Tongue (tissue), 2 donors: ENCODE results near the gene ZNF76. TPM values are rescaled to one million over a fixed set of nuclear protein-coding genes. Genes with fewer than 3 reads are reported as not detected.

Experiments used
- DNase-seq: peaks from one replicate; pipeline ENCODE4 v3.0.0-alpha.2; 2015
- total RNA-seq: library from RNA; depleted of rRNA; stranded (reverse); fragments of >200 nt; gene quantifications from one replicate; pipeline ENCODE4 v1.2.3, GENCODE V29; 2014

The ZNF76 gene
- total RNA-seq, 1 donor from 2014 or later, result 19.6 TPM

DNA sequence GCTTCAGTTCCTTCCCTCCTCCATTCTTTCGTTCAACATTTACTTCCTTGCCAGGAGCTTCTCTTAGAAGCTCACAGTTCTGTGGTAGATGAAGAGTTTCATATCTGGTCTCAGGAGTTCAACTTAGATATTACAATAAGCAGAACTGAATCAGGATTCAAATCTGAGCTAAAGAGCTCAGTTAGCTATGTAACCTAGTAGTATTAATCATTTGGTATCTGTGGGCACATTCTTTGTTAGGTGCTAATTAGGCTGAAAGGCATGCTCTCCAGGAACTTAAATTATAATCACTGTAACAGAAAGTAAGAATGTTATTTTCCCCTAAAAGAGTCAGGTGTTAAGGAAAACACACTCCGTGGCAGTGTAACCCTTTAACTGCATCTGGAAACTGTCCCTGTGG, 8.4 kb downstream of the ZNF76 start:
- DNase-seq, result no peak

GRCh38 chr6:35272005-35272404, 12.5 kb downstream of the ZNF76 start:
- no peak for DNase-seq

DNA sequence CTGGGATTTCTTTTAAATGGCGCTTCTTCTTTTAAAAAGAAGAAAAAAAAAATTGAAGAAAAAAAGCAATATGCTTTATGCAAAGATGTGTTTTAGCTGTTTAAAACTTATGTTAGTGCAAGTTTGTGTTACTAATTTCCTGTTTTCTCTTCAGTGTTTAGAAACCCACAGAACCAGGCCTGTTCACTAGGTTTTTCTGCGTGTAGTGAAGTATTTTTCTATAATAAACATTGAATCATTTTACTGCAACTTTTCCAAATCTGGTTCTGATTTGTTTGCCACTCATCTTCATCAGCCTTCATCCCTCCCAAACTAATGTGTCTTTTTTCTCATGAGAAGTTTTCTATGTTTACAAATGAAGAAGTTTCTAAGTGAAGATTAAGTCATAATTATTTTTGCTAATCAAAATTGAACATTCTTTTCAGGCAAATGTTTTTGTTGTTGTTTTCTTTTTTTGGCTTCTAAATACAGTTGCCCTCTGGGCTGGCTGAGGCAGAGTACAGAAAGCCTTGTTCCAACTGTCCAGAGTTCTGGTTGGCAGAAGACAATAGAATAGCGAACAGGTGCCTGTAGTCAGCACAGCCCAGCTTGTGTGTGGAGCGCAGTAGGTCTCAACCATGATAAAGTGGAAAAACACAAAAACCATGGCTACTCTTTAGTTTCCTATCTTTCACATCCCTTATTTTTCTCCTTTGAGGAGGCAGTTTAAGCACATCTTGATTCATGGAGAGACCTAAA, 14.5 kb downstream of the ZNF76 start:
- no peak for DNase-seq

DNA sequence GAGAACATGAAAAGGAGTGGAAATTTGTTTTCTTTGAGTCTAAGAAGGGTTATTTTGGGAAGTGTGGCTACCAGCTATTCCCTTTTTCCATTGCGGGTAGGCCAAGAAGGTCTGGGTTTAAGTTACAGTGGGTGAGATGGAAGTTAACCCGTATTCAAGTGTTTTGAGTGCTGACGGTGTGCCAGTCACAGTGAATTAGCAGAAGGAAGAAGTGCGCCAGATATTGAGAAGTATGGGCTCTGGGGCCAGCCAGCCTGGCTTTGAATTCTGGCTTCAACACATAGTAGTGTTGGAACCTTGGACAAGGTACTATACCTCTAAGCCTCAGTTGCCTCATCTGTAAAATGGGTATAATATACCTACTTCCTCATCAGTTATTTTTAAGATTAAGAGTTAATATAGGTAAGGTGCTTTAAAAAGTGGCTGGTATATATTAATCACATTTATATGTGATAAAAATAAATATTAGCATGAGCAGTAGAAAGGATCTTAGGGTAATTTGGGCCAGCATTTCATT, 16.3 kb downstream of the ZNF76 start:
- peak; percentile 35 for DNase-seq

GRCh38 chr6:35278708-35279107, 19.2 kb downstream of the ZNF76 start:
- DNase-seq, result no peak

- DNase-seq, result no peak
Observed at GRCh38 chr6:35280903-35281302, 21.4 kb downstream of the ZNF76 start.

DNA sequence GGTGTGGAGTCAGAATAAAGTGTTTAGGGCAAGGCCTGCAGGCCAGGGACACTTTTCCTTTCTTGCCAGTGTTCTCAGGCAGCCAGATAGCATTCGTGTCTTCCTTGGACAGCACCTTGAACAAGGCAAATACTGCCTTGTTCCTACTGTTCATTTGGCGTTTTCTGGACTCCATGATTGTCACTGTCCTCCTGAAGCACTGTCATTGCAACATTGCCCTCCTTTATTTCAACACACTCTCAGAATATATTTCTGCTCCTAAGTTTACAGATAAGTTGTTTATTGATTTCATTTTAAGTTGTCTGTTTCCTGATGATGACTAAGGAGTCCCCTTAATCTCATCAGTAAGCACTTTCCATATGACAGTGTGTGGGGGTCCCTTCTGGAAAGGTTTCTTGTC, 22.9 kb downstream of the ZNF76 start:
- no peak for DNase-seq

- no peak for DNase-seq
Observed at GRCh38 chr6:35283361-35283760, 23.8 kb downstream of the ZNF76 start.

GRCh38 chr6:35287671-35288396, 28.3 kb downstream of the ZNF76 start:
- DNase-seq, result peak; percentile 15

DNA sequence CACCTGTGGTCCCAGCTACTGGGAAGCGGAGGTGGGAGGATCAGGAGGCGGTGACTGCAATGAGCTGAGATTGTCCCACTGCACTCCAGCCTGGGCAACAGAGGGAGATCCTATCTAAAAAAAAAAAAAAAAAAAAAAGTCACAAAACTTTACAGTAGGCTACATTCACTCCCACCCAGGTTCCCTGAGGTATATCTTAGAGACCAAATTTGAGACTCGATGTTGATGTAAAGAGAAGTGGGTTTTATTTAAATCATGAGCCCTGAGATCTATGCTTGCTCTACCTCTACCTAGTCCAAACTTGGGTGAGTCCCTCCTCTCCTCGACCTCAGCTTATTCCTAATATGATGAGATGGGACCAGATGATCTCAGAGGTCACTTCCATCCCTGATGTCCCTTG, 29.3 kb downstream of the ZNF76 start:
- DNase-seq, result no peak

GRCh38 chr6:35291491-35291890, 32.0 kb downstream of the ZNF76 start:
- no peak for DNase-seq

GRCh38 chr6:35292494-35292893, 33.0 kb downstream of the ZNF76 start:
- no peak for DNase-seq

DNA sequence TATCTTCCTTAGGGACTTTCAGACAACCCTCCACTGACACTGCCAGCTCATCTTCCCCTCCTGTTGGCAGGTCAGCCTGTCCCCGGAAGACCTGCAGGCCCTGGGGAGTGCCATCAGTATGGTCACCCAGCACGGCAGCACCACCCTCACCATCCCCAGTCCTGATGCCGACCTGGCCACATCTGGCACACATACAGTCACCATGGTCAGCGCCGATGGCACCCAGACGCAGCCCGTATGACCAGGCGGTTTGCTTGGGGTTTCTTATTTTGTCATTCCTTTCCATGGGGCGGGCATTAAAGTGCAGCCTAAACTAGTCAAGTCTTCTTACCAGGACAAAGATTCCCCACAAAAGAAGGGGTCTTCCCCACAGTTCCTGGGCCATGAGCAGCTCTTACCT, 34.1 kb downstream of the ZNF76 start:
- no peak for DNase-seq

DNA sequence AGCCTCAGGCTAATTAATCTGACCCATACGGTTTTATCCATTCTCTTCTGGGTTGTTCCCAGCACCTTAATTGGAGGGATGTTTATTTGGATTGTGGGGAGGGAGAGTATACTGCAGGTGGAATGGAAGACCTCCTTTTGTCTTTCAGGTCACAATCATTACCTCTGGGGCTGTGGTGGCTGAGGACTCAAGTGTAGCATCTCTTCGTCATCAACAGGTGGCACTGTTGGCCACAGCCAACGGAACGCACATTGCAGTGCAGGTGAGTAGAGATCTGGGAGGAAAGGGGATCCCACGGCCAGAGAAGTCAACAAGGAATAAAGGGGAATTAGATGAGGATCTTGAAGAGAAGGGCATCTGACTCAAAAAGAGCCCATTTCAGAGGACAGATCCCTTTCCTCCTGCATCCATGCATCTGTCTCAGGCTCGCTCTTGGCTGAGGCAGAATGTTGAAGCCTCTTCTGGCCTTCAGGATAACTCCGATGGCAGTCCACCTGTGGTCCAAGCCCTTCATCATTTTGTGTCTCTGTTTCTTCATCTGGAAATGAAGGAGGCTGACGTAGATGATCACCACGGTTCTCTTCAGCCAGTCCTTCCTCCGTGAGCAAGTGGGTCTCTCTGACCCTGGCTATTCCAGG, 34.9 kb downstream of the ZNF76 start:
- DNase-seq, result peak; percentile 48

DNA sequence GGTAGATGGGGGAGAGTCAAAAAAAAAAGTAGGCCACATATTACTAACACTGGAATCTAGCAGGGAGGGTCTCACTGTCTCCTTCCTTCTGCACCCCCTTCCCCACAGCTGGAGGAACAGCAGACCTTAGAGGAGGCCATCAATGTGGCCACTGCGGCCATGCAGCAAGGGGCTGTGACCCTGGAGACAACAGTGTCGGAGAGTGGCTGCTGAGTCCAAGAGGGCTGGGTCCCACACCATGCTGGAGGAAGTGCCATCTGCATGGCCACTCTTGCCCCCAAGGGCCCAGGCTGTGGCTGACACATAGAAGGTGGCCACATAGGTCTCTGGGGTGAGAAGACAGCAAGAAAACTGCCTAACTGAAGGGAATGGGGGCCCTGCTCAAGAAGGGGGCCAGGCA, 35.5 kb downstream of the ZNF76 start:
- DNase-seq, result no peak

- DNase-seq, result no peak
Observed at GRCh38 chr6:35295521-35296315, 36.2 kb downstream of the ZNF76 start.

DNA sequence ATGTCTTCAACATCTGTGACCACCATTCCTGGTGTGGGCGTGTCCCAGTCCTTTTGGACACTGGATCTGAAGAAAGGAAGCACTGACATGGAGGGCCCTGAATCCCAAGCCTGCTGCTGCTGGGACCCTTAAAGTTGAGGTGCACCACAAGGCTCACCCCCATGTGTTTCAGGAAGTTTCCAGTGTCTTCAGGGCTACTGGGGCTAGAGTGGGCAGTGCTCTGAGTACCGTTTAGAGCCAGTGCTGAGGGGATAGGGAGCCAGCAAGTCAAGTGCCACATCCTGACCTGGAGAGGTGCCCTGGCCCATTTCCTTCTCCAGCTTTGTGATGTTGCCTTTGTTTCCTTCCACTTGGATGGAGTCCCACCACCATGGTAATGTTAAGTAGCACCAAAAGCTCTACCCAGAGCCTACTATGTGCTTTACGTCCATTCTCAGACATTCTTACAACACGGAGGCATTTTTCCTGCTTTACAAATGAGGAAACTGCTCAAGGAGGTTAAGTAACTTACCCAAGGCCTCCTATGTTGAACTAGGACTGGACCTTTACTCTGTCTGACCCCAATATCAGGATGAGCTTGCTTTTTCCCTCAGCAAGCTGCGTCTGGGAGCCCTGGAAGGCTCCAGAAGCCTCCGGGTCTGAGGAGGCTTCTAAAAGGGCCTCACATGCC, 37.5 kb downstream of the ZNF76 start:
- DNase-seq, result no peak

DNA sequence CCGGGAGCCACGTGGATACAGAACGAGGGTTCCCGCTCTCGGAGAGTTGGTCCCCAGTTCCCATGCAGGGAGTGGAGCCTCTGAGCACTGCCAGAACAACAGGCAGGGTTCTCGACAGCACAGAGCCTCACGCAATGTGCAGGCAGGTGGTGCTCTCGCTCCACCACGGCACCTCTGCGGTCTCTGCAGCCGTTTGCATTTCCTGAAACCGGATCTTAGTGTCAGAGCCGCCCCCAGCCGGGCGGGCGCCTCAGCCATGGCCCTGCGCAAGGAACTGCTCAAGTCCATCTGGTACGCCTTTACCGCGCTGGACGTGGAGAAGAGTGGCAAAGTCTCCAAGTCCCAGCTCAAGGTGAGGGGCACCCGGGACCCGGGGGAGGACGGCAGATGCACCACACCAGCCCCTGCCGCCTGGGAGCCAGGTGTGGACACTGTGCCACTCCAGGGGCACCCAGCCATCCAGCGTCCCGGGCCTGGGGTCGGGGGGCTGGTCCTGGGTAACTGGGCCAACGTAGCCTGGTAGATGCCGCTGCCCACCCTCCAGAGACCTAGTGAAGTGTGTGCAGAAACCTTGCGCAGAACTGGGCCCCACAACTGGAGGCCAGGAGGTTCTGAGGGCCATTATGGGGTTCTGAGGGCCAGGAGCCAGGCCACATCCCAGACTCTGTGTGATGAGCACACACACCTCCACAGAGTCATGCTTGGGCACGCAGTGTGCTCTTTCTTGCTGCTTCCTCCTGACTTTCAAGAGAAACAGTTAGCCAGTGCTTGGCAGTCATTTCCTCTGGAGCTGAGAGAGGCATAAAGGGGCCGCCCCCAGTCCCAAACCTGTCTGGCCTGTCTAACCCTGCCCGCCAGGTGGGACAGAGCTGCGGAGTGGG, 38.3 kb downstream of the ZNF76 start, which contains the start of gene DEF6:
TSS of gene DEF6 (plus strand) at position 218 of the 881 bp plus-strand sequence. CDS start at position 257, 39 bp downstream.
- peak; percentile 92 for DNase-seq

DNA sequence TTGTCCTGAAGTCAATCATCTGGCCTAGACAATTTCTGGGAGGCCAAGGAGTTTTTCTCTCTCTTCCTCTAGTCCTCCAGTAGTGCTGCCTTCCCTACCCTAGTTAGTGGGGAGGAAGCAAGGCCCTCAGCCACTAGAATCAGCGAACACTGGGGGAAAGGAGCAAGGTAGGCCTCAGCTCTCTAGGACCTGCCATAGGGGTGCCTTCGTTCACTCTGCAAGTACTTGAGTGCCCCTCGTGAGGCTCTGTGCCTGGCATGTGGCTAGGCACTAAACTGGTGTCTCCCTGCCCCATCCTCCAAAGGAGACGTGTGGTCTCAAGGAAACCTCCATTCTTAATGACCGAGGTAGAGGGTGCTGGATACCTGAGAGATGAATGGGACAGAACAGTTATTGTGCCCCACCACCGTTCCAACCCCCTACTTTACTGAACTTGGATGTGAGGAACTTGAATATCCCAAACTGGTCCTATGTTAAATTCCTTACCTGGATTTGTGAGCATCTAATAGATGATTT, 39.1 kb downstream of the ZNF76 start:
- DNase-seq, result no peak

DNA sequence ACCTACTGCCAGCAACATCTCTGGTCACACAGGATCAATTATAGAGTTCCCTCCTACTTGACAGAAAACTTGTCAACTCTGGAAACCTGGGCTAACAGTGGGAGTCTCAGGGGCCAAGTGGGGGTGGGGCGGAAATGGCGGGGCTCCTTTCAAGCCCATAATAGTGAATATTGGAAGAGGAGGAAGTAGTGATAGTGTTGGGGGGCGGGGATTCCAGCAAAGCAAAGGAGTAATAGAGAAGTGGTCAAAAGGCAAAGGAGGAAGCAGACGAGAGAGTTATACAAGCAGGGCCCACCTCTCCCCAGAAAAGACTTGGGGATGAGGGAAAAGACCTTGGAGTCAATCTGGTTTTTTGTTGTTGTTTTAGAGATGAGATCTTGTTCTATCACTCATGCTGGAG, 40.1 kb downstream of the ZNF76 start:
- no peak for DNase-seq
